Liver (tissue), 9 donors: ENCODE data around the gene MRPS23. TPM values are rescaled to one million over a fixed set of nuclear protein-coding genes. Genes with fewer than 3 reads are reported as not detected.

Experiments used
- DNase-seq: peaks from one replicate; pipeline ENCODE4 v3.0.0-alpha.2; 2017; ENCODE audit warnings: low spot score
- H3K27ac ChIP-seq, 2 donors: one replicate each; pipeline ENCODE4 v1.7.0; 2013; ENCODE audit warnings: inconsistent platforms in 2 of 2, low read length in 2 of 2, control low read depth in 1 of 2, low read depth in 1 of 2, mild to moderate bottlenecking in 1 of 2
- H3K27me3 ChIP-seq, 4 donors: one replicate each; pipeline versions ENCODE4 v1.6.1 to v1.7.0; 2013; ENCODE audit warnings: low read length in 3 of 4, inconsistent platforms in 1 of 4, mild to moderate bottlenecking in 1 of 4, moderate library complexity in 1 of 4; ENCODE audit not compliant: control insufficient read depth in 4 of 4, insufficient read depth in 4 of 4
- H3K36me3 ChIP-seq, 4 donors: one replicate each; pipeline versions ENCODE4 v1.6.1 to v1.7.0; 2013; ENCODE audit warnings: low read length in 3 of 4, mild to moderate bottlenecking in 3 of 4, low read depth in 1 of 4, moderate library complexity in 1 of 4; ENCODE audit not compliant: control insufficient read depth in 4 of 4, insufficient read depth in 3 of 4
- H3K4me1 ChIP-seq, 4 donors: one replicate each; pipeline versions ENCODE4 v1.6.1 to v1.7.0; 2013; ENCODE audit warnings: low read length in 3 of 4, mild to moderate bottlenecking in 3 of 4, moderate library complexity in 1 of 4; ENCODE audit not compliant: control insufficient read depth in 4 of 4, insufficient read depth in 4 of 4
- H3K4me3 ChIP-seq, 3 donors: one replicate each; pipeline versions ENCODE4 v1.6.1 to v1.7.0; 2013; ENCODE audit warnings: low read length in 3 of 3, control low read depth in 1 of 3, low read depth in 1 of 3, mild to moderate bottlenecking in 1 of 3
- H3K9ac ChIP-seq, 2 donors: one replicate each; pipeline ENCODE4 v1.7.0; 2013; ENCODE audit warnings: low read length in 2 of 2, mild to moderate bottlenecking in 2 of 2, moderate library complexity in 2 of 2, control low read depth in 1 of 2, low read depth in 1 of 2
- H3K9me3 ChIP-seq, 4 donors: one replicate each; pipeline versions ENCODE4 v1.6.1 to v1.7.0; 2013; ENCODE audit warnings: low read length in 3 of 4; ENCODE audit not compliant: control insufficient read depth in 4 of 4
- EGR1 ChIP-seq, 2 donors: IDR thresholded peaks; 2 replicates each; pipeline ENCODE4 v1.6.1; 2016 to 2018; ENCODE audit warnings: antibody characterized with exemption in 2 of 2, low read depth in 2 of 2
- FOXA1 ChIP-seq: IDR thresholded peaks from 2 replicates; pipeline ENCODE4 v1.6.1; 2016; ENCODE audit warnings: antibody characterized with exemption
- HNF4A ChIP-seq, 2 donors: conservative IDR thresholded peaks; 2 replicates each; pipeline ENCODE4 v1.6.1; 2016; ENCODE audit warnings: antibody characterized with exemption in 2 of 2, mild to moderate bottlenecking in 2 of 2
- NR2F2 ChIP-seq: IDR thresholded peaks from 2 replicates; pipeline ENCODE4 v1.6.1; 2016; ENCODE audit warnings: antibody characterized with exemption
- RXRA ChIP-seq, 2 donors: IDR thresholded peaks; 2 replicates each; pipeline ENCODE4 v1.6.1; 2017 to 2018; ENCODE audit warnings: antibody characterized with exemption in 2 of 2, mild to moderate bottlenecking in 1 of 2
- TAF1 ChIP-seq: conservative IDR thresholded peaks from 2 replicates; pipeline ENCODE4 v1.6.1; 2016; ENCODE audit warnings: antibody characterized with exemption, mild to moderate bottlenecking
- WGBS: extraction: QIAGEN DNeasy Blood & Tissue Kit; methylation state at CpG from one replicate; pipeline ENCODE4 v1.1.7; 2013; 5-methylcytosine and 5-hydroxymethylcytosine counted together
- polyA plus RNA-seq, 2 donors: library from polyadenylated mRNA; stranded (reverse) in 1 of 2; unstranded in 1 of 2; fragments of 200-250 nt in 1 of 2; fragments of >200 nt in 1 of 2; fragmentation: Nextera tagmentation in 1 of 2; extraction: Ambion mirVana in 1 of 2; gene quantifications; one replicate each; pipeline versions ENCODE4 v1.2.1 to v1.2.3, GENCODE V29; 2013 to 2015
- total RNA-seq, 2 donors: library from RNA; depleted of rRNA; stranded (reverse); fragments of >200 nt; gene quantifications; one replicate each; pipeline ENCODE4 v1.2.3, GENCODE V29; 2014
- TF ChIP-seq, protein P1 (sequence below): IDR thresholded peaks from 2 replicates; pipeline ENCODE4 v1.6.1; 2016; ENCODE audit warnings: antibody characterized with exemption, mild to moderate bottlenecking
- TF ChIP-seq, protein P2 (sequence below): fragments of 150-350 bp; IDR thresholded peaks from 2 replicates; pipeline ENCODE4 v1.5.1; 2017; ENCODE audit warnings: improper control_type of control experiment, low read depth, low read length; ENCODE audit not compliant: missing input control
- donor health status: healthy.
- donor health status: healthy.
- donor health status: healthy.
- donor health status: healthy.
- donor health status: healthy.

Gene MRPS23
- total and polyA plus RNA-seq, 4 donors: 9.8 to 24.3 (median 16.9) TPM

DNA sequence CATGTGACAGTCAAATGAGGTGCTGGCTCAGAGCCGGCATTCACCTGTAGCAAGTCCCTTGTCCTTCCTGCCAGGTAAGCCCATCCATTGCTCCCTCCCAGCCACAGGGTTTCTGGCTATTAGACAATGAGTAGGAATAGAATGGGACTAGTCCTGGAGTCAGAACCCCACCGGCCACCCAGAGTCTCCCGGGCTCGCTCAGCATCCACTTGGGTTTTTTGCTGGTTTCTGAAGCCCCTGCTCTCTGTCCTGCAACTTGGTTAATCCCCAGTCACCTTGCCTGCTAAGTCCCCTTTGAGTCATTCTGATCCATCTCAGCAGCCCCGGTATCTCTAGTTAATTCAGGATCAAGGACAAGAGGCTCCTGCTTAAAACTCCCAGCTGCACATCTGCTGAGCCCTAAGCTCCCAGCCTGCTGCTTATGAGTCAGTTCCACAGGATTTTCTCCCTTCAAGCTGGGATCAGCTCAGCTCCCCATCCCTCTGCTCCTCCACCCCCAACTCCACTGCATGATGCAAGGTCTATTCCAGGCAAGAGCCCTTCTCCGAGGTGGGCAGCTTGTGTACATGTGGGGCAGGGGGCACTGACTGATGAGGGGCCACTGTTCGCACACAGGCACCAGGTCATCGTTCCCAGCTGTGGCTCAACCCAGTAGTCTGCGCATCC is 19.9 kb upstream of the MRPS23 start (continued):
- TF ChIP-seq, protein P1, sequence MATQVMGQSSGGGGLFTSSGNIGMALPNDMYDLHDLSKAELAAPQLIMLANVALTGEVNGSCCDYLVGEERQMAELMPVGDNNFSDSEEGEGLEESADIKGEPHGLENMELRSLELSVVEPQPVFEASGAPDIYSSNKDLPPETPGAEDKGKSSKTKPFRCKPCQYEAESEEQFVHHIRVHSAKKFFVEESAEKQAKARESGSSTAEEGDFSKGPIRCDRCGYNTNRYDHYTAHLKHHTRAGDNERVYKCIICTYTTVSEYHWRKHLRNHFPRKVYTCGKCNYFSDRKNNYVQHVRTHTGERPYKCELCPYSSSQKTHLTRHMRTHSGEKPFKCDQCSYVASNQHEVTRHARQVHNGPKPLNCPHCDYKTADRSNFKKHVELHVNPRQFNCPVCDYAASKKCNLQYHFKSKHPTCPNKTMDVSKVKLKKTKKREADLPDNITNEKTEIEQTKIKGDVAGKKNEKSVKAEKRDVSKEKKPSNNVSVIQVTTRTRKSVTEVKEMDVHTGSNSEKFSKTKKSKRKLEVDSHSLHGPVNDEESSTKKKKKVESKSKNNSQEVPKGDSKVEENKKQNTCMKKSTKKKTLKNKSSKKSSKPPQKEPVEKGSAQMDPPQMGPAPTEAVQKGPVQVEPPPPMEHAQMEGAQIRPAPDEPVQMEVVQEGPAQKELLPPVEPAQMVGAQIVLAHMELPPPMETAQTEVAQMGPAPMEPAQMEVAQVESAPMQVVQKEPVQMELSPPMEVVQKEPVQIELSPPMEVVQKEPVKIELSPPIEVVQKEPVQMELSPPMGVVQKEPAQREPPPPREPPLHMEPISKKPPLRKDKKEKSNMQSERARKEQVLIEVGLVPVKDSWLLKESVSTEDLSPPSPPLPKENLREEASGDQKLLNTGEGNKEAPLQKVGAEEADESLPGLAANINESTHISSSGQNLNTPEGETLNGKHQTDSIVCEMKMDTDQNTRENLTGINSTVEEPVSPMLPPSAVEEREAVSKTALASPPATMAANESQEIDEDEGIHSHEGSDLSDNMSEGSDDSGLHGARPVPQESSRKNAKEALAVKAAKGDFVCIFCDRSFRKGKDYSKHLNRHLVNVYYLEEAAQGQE: no peak
- no peak for TF ChIP-seq FOXA1

DNA sequence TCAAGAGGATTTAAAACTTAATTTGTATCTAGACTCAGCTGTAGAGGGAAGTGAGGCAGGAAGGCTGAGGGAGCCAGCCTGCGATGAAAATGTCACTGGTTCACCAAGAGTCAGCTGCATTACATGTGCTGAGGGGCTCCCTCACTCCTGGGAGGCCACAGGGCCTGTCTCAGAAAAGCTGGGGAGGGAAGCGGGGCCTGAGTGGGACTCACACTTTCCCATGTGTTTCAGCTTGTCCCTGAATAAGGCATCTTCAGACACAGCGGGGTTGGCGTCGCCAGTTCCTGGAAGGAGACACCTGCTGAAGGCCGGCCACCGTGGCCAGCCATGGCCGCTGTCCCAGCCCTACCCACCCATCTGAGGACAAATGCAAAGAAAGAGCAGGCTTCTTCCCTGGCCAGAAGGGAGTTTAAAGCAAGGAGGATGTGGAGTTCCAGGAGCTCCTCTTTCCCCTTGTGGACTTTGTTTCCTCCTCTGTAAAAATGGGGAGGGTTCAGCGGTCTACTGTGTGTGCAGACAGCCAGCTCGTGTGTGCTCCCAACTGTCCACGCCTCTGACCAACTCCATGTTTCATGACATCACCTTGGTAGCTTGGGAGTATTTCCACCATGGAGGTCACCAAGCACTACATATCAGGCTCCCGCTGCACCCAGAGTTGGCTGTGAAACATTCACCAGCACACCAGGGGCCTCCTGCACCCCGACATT is 19.2 kb upstream of the MRPS23 start:
- no peak for DNase-seq
- H3K9ac ChIP-seq: no peak overlapping the region

DNA sequence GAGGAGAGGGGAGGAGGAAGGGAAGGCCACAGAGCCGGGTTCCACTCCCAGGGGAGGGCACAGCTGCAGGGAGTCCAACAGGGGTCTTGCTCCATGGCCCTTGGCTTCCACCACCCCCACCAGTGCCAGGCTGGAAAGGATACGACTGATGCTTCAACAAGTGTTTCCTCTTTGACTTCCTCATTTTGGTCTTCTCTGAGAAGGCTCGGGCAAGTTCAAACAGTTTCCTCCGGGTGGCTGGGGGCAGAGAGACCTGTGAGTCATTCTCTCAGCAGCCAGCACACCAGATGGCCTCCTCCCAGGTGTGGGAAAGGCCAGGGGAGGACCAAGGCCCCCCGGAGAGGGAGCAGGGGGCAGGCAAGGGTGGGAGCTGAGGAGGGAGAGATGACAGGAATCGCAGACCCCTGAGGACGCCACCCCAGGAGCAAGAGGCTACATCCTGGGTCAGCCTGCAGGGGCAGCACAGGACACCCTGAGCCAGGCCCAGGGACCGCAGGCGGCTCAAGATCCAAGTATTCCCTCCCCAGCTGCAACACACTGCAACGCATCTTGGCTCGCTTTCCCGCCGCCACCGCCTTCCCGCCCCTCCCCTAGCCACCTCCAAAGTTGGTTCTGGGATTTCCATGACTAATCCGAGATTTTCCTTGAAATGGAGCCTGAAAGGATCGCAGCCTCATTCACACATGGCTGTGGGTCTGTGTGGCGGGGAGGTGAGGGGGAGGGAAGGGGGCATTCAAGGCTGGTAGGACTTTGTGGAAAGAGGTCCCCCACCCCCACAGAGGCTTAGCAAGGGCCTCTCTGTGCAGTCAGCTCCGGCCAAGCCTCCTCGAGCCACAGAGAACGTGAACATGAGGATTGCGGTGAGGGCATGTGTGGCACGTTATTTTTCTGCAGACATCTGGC is 18.4 kb upstream of the MRPS23 start:
- 73% methylated on average over 23 of the region's 23 CpGs for WGBS
- H3K36me3 ChIP-seq: peaks cover 0 to 5% (median 2%) of the 10 kb centered on the region in 4 donors
- no peak overlapping the region for H3K9ac ChIP-seq

More for the DNA sequence above, 19.2 kb upstream of the MRPS23 start:
- TF ChIP-seq TAF1: no peak
- TF ChIP-seq, protein P2, sequence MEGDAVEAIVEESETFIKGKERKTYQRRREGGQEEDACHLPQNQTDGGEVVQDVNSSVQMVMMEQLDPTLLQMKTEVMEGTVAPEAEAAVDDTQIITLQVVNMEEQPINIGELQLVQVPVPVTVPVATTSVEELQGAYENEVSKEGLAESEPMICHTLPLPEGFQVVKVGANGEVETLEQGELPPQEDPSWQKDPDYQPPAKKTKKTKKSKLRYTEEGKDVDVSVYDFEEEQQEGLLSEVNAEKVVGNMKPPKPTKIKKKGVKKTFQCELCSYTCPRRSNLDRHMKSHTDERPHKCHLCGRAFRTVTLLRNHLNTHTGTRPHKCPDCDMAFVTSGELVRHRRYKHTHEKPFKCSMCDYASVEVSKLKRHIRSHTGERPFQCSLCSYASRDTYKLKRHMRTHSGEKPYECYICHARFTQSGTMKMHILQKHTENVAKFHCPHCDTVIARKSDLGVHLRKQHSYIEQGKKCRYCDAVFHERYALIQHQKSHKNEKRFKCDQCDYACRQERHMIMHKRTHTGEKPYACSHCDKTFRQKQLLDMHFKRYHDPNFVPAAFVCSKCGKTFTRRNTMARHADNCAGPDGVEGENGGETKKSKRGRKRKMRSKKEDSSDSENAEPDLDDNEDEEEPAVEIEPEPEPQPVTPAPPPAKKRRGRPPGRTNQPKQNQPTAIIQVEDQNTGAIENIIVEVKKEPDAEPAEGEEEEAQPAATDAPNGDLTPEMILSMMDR: no peak
- H3K4me3 ChIP-seq: no peak overlapping the region
- peaks cover 0 to 5% (median 2%) of the 10 kb centered on the region in 4 donors for H3K36me3 ChIP-seq
- peaks cover 0 to 17% (median 2%) of the 10 kb centered on the region in 4 donors for H3K4me1 ChIP-seq
- no peak overlapping the region for H3K27ac ChIP-seq
- WGBS: 90% methylated on average over 13 of the region's 13 CpGs
- H3K9me3 ChIP-seq: no peaks in the 10 kb centered on the region
- no peaks in the 10 kb centered on the region for H3K27me3 ChIP-seq

More for the DNA sequence above, 18.4 kb upstream of the MRPS23 start:
- no peak overlapping the region for H3K4me3 ChIP-seq
- no peak overlapping the region for H3K27ac ChIP-seq
- peaks cover 0 to 9% (median 0%) of the 10 kb centered on the region in 4 donors for H3K4me1 ChIP-seq
- H3K9me3 ChIP-seq: no peaks in the 10 kb centered on the region
- no peak for DNase-seq
- no peak for TF ChIP-seq RXRA (IDR thresholded peaks at IDR 0.05)
- TF ChIP-seq, protein P2: no peak
- TF ChIP-seq EGR1 (IDR thresholded peaks at IDR 0.05; ENCODE audit: low read depth in 2 of 2): no peak
- TF ChIP-seq HNF4A (conservative IDR thresholded peaks at IDR 0.05): no peak
- peak; percentile 56 for TF ChIP-seq NR2F2
- TF ChIP-seq TAF1: no peak
- no peaks in the 10 kb centered on the region for H3K27me3 ChIP-seq
